CD4-positive, alpha-beta T cell (primary cell): ENCODE data around the gene CEP70. TPM values are rescaled to one million over a fixed set of nuclear protein-coding genes. Genes with fewer than 3 reads are reported as not detected.
"Not testable (repeated sequence)": the region's sequence is repeated elsewhere in the genome, so short reads cannot be mapped to it uniquely, and the experiment has no call there.

Source experiments
- ATAC-seq: fragments of 200-7000 bp; cut with Tn5 transposase; one replicate; pipeline ENCODE4 v1.10.0; 2022; ENCODE audit warnings: mild to moderate bottlenecking; ENCODE audit not compliant: poor library complexity
- CTCF ChIA-PET: fragments of 350-600 bp; sonication (Branson Sonifier 250); formaldehyde crosslinking; loops from one replicate; lab custom pipeline; 2021; ENCODE audit warnings: antibody characterized with exemption, inconsistent platforms; lab: Charles Lee
- POLR2A ChIA-PET: fragments of 350-600 bp; sonication (Branson Sonifier 250); formaldehyde crosslinking; loops from one replicate; lab custom pipeline; 2021; ENCODE audit warnings: antibody characterized with exemption, inconsistent platforms; lab: Charles Lee
- DNase-seq, 14 experiments: peaks; one replicate each; pipeline ENCODE4 v3.0.0-alpha.2; 2013 to 2020; ENCODE audit warnings: mixed read lengths in 2 of 14
- H3K27ac ChIP-seq, 2 donors: one replicate each; pipeline versions ENCODE4 v1.5.1 to v1.7.0; 2013; ENCODE audit warnings: low read length in 2 of 2, low read depth in 1 of 2, mild to moderate bottlenecking in 1 of 2
- H3K27me3 ChIP-seq, 2 experiments: 1 replicate in 1 of 2; 2 replicates in 1 of 2; pipeline versions ENCODE4 v1.6.1 to v1.7.0; 2013; ENCODE audit warnings: low read length in 2 of 2, control low read depth in 1 of 2, mild to moderate bottlenecking in 1 of 2, moderate library complexity in 1 of 2; ENCODE audit not compliant: insufficient read depth in 2 of 2, control insufficient read depth in 1 of 2
- H3K36me3 ChIP-seq: one replicate; pipeline ENCODE4 v1.6.1; 2013; ENCODE audit warnings: low read length, control low read depth; ENCODE audit not compliant: insufficient read depth
- H3K4me1 ChIP-seq: one replicate; pipeline ENCODE4 v1.6.1; 2013; ENCODE audit warnings: low read length, control low read depth; ENCODE audit not compliant: insufficient read depth
- H3K4me3 ChIP-seq: one replicate; pipeline ENCODE4 v1.5.1; 2013; ENCODE audit warnings: mild to moderate bottlenecking, low read length, moderate library complexity
- H3K9me3 ChIP-seq, 2 experiments: 1 replicate in 1 of 2; 2 replicates in 1 of 2; pipeline versions ENCODE4 v1.6.1 to v1.7.0; 2013; ENCODE audit warnings: low read length in 2 of 2, mild to moderate bottlenecking in 2 of 2, control low read depth in 1 of 2, moderate library complexity in 1 of 2; ENCODE audit not compliant: control insufficient read depth in 1 of 2, insufficient read depth in 1 of 2
- H3K27ac Mint-ChIP-seq: one replicate; pipeline ENCODE4 v1.8.0; 2020; ENCODE audit warnings: mixed read lengths
- H3K27me3 Mint-ChIP-seq: one replicate; pipeline ENCODE4 v1.8.0; 2021; ENCODE audit warnings: mixed read lengths
- H3K36me3 Mint-ChIP-seq: one replicate; pipeline ENCODE4 v1.8.0; 2021; ENCODE audit warnings: low read depth, mixed read lengths
- H3K4me1 Mint-ChIP-seq: one replicate; pipeline ENCODE4 v1.8.0; 2021; ENCODE audit warnings: low read depth, mixed read lengths
- H3K4me3 Mint-ChIP-seq: one replicate; pipeline ENCODE4 v1.8.0; 2020; ENCODE audit warnings: mild to moderate bottlenecking, mixed read lengths
- H3K9me3 Mint-ChIP-seq: one replicate; pipeline ENCODE4 v1.8.0; 2020; ENCODE audit warnings: mixed read lengths
- intact Hi-C, 2 experiments: fragments of 100-400 bp; cut with DNase I in 1 of 2; cut with micrococcal nuclease in 1 of 2; formaldehyde crosslinking; loops; one replicate each; pipeline versions ENCODE4 v1.15.1 to v1.9.0; 2023 to 2025; cut with DNase I, micrococcal nuclease
- total RNA-seq, 174 experiments: library from RNA in 2 of 174; stranded (reverse) in 2 of 174; gene quantifications; one replicate each; pipeline ENCODE4 v1.2.3 and lab custom pipeline; 2021 to 2026
- TF ChIP-seq, protein P1 (sequence below): fragments of 200-600 bp; IDR thresholded peaks from one replicate; pipeline ENCODE4 v1.8.0; 2022; ENCODE audit warnings: antibody characterized with exemption, mild to moderate bottlenecking

The CEP70 gene
- total RNA-seq, 2 experiments from 2014 or later, result 21.5 to 23.0 TPM

DNA sequence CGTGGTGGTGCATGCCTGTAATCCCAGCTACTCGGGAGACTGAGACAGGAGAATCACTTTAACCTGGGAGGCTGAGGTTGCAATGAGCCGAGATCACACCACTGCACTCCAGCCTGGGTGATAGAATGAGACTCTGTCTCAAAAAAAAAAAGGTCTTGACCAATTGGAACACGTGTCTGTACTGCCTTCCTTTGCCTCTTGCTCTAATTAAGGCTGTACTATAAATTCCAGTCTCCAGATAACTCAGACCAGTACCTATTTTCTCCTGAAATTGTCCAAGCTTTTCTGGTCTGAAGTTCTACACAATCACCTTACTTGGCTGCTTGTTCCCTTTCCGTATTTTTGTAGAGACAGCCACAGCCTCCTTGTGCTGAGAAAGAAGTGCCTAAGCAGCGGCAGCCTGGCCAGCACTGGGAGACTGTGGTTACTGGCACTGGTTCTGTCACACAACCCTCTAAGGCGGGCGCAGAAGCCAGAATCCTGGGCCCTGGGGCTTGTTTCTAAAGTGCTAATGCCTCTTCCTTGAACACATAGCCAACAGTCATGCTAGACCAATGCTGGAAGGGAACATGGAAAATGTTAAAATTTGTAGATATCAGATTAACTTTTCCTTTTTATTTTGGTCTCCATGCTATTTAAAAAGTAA is 6.2 kb upstream of the CEP70 start:
- ATAC-seq, result no peak
- TF ChIP-seq, protein P1, sequence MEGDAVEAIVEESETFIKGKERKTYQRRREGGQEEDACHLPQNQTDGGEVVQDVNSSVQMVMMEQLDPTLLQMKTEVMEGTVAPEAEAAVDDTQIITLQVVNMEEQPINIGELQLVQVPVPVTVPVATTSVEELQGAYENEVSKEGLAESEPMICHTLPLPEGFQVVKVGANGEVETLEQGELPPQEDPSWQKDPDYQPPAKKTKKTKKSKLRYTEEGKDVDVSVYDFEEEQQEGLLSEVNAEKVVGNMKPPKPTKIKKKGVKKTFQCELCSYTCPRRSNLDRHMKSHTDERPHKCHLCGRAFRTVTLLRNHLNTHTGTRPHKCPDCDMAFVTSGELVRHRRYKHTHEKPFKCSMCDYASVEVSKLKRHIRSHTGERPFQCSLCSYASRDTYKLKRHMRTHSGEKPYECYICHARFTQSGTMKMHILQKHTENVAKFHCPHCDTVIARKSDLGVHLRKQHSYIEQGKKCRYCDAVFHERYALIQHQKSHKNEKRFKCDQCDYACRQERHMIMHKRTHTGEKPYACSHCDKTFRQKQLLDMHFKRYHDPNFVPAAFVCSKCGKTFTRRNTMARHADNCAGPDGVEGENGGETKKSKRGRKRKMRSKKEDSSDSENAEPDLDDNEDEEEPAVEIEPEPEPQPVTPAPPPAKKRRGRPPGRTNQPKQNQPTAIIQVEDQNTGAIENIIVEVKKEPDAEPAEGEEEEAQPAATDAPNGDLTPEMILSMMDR, result no peak
- Mint-ChIP-seq H3K27me3 (no peaks in the 10 kb centered on the region), H3K4me3 (no peak overlapping the region), H3K4me1 (no peaks in the 10 kb centered on the region), H3K27ac (no peak overlapping the region), H3K9me3 (no peaks in the 10 kb centered on the region), H3K36me3 (peaks cover 5% of the 10 kb centered on the region)
- H3K36me3 ChIP-seq, result no peaks in the 10 kb centered on the region
- no peak for DNase-seq
- no peaks in the 10 kb centered on the region for H3K27me3 ChIP-seq
- no peaks in the 10 kb centered on the region for H3K4me1 ChIP-seq
- no peak overlapping the region for H3K4me3 ChIP-seq
- no peak overlapping the region for H3K27ac ChIP-seq
- peaks cover 0 to 10% of the 10 kb centered on the region in 2 experiments for H3K9me3 ChIP-seq
- intact Hi-C loops, result no loop called here
- CTCF ChIA-PET, result no interaction called here
- POLR2A ChIA-PET, result interaction anchor here (0.5 kb wide), 1 partner anchor 8 kb away, joined by 3 read pairs; the partner anchor contains the start of gene FAIM

DNA sequence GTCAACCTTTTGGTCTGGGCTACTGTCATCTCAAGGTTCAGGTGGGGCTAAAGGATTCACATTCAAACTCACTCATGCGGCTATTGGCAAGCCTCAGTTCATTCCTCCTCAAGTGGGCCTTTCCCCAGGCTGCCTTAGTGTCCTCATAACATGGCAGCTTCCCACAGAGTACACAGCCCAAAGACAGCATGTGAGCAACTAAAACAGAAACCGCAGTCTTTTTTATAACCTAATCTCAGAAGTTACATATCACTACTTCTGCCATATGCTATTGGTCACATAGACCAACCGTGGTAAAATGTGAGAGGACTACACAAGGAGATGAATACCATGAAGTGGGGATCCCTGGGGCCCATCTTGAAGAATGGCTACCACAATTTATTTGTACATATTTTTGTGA is 4.5 kb upstream of the CEP70 start:
- Mint-ChIP-seq H3K27ac (no peak overlapping the region), H3K4me1 (peaks cover 10% of the 10 kb centered on the region), H3K4me3 (no peak overlapping the region), H3K27me3 (no peaks in the 10 kb centered on the region), H3K9me3 (no peaks in the 10 kb centered on the region), H3K36me3 (peaks cover 4% of the 10 kb centered on the region)
- ChIA-PET CTCF (no interaction called here), POLR2A (interaction anchor here (1.3 kb wide), 1 partner anchor 10 kb away, joined by 3 read pairs; the partner anchor contains the start of gene FAIM)
- TF ChIP-seq, protein P1, result no peak
- intact Hi-C loops, result loop anchor here (10.0 kb wide), 2 partner anchors 264 to 1734 kb away; partner anchors contain the start of gene NCK1 (in 1 of the 2)
- H3K4me1 ChIP-seq, result peaks cover 14% of the 10 kb centered on the region
- no peaks in the 10 kb centered on the region for H3K27me3 ChIP-seq
- no peaks in the 10 kb centered on the region for H3K36me3 ChIP-seq
- no peak for DNase-seq
- H3K9me3 ChIP-seq, result peaks cover 0 to 10% of the 10 kb centered on the region in 2 experiments
- H3K4me3 ChIP-seq, result no peak overlapping the region
- no peak overlapping the region for H3K27ac ChIP-seq
- no peak for ATAC-seq

DNA sequence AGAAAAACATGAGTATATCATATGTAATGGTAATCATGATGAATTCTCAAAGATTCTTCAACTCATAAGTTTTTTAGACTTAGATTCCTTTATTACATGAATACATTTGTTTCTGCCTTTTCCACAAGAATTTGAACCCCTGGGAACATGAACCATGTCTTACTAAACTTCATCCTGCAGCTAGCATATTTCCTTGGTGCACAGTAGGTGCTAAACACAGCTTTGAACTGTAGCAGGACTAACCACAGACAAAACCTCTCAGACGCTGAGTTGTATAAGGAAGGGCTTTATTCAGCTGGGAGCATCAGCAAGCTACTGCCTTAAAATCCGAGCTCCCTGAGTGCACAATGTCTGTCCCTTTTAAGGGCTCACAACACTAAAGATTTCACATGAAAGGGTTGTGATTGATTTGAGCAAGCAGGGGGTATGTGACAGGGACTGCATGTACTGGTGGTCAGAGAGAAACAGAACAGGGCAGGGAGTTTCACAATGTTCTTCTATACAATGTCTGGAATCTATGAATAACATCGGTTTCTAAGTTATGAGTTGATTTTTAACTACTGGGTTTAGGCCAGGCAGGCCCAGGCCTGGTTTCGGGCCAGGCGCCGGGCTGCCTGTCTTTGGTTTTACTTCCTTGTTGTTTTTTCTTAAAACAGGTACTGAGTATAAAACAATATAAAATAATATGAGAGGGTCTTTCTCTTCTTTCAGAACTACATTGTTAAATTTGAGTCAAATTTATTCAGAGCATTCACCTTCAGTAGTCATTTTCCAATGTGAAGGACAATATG is 3.3 kb upstream of the CEP70 start:
- H3K36me3 Mint-ChIP-seq, result not testable (repeated sequence)

More for the DNA sequence above, 3.3 kb upstream of the CEP70 start:
- peaks cover 13% of the 10 kb centered on the region for H3K4me1 Mint-ChIP-seq
- peaks cover 21% of the 10 kb centered on the region for H3K4me1 ChIP-seq
- not testable (repeated sequence) for H3K9me3 Mint-ChIP-seq, H3K4me3 ChIP-seq, H3K27ac Mint-ChIP-seq, ATAC-seq, H3K27ac ChIP-seq, H3K27me3 ChIP-seq, H3K36me3 ChIP-seq, DNase-seq, H3K27me3 Mint-ChIP-seq, H3K9me3 ChIP-seq, H3K4me3 Mint-ChIP-seq
- CTCF ChIA-PET, result interaction anchor here (0.9 kb wide), 1 partner anchor 318 kb away, joined by 6 read pairs; no protein-coding TSS in a partner anchor
- POLR2A ChIA-PET, result interaction anchor here (1.1 kb wide), 1 partner anchor 11 kb away, joined by 3 read pairs; the partner anchor contains the start of gene FAIM
- intact Hi-C loops, result loop anchor here (10.0 kb wide), 2 partner anchors 263 to 1733 kb away; partner anchors contain the start of gene NCK1 (in 1 of the 2)
